SK-N-MC (cell line): Measurements from ENCODE around the gene CDO1.
"Not testable (repeated sequence)": the region's sequence is repeated elsewhere in the genome, so short reads cannot be mapped to it uniquely, and the experiment has no call there.

Experiments used
- DNase-seq: peaks from one replicate; pipeline ENCODE4 v3.0.0-alpha.2; 2011; ENCODE audit warnings: low read depth, low spot score
- H3K27ac ChIP-seq: fragments of 200-600 bp; sonication (generic); 2 replicates; pipeline ENCODE4 v1.5.1; 2016; ENCODE audit warnings: mixed run types
- H3K36me3 ChIP-seq: fragments of 200-600 bp; sonication (generic); 2 replicates; pipeline ENCODE4 v1.6.1; 2017; ENCODE audit warnings: antibody characterized with exemption, low read length, mixed read lengths; ENCODE audit not compliant: insufficient read depth
- H3K4me3 ChIP-seq: fragments of 200-600 bp; sonication (generic); 2 replicates; pipeline ENCODE4 v1.5.1; 2016
- H3K9ac ChIP-seq: fragments of 200-600 bp; sonication (generic); 2 replicates; pipeline ENCODE4 v1.8.0; 2017; ENCODE audit warnings: mixed run types, mixed read lengths; ENCODE audit not compliant: insufficient read length
- H3K9me3 ChIP-seq: fragments of 200-600 bp; sonication (generic); 2 replicates; pipeline ENCODE4 v1.6.1; 2017; ENCODE audit warnings: low read depth, mild to moderate bottlenecking, antibody characterized with exemption, low read length, moderate library complexity, mixed read lengths
- EZH2 ChIP-seq: fragments of 200-600 bp; sonication (generic); IDR thresholded peaks from one replicate; pipeline ENCODE4 v1.6.1; 2017; ENCODE audit warnings: antibody characterized with exemption
- FOXP2 ChIP-seq: optimal IDR thresholded peaks from 2 replicates; pipeline ENCODE3; 2011; ENCODE audit warnings: mild to moderate bottlenecking, moderate library complexity; ENCODE audit not compliant: insufficient read depth; ENCODE audit errors: extremely low read length, control extremely low read depth
- POLR2AphosphoS5 ChIP-seq: IDR thresholded peaks from 2 replicates; pipeline ENCODE4 v1.6.1; 2012; ENCODE audit warnings: mild to moderate bottlenecking, low read depth, low read length, borderline replicate concordance

CDO1 gene

DNA sequence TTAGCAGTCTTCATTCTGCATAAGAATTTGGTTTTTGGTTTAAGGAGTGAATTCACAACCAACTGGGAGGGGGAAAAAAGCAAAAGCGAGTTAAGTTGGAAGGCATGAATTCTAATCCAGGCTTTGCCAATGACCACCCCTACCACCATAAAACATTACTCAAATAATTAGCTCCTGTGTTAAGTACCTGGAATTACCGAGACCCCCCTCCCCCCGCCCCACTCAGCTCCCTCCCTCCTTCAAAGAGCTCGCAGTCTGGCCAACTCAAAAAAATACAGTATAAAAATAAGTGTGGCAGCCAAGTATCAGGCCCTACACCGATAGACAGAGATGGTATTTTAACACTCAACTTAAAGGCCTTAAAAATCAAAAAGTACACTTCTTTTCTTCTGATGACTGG, 24.4 kb upstream of the CDO1 start:
- Histone ChIP-seq H3K9me3 (no peaks in the 10 kb centered on the region), H3K9ac (peak overlapping the region; percentile 96), H3K4me3 (peak overlapping the region; percentile 99), H3K27ac (peak overlapping the region; percentile 97), H3K36me3 (peaks cover 25% of the 10 kb centered on the region)
- no peak for DNase-seq
- TF ChIP-seq EZH2, result no peak
- TF ChIP-seq FOXP2, result no peak
- TF ChIP-seq POLR2AphosphoS5, result no peak

DNA sequence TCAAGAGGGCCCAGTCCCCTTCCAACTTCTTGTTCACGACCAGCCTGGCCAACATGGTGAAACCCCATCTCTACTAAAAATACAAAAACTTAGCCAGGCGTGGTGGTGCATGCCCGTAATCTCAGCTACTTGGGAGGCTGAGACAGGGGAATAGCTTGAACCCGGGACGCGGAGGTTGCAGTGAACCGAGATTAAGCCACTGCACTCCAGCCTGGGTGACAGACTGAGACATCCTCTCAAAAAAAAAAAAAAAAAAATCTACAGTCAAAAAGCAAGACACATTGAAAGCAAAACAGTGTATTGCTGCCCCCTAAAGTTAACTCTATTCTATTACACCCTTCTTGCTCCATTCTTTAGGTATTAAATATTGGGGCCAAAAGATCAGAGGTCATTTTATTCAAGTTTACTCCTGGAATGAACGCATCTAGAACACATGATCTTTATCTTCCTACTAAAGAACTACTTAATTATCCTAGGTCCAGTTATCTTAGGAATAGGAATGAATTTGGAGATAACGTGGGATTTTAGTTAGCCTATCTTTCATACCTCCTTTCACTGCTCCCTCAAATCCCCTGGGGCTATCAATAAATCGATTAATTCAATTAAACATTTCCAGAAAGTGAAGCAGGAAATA, 22.5 kb upstream of the CDO1 start:
- Histone ChIP-seq H3K36me3 (peaks cover 43% of the 10 kb centered on the region), H3K9me3 (no peaks in the 10 kb centered on the region), H3K9ac (peak overlapping the region; percentile 39), H3K4me3 (peak overlapping the region; percentile 99), H3K27ac (no peak overlapping the region; the same call in 1 of the 2 replicates)
- DNase-seq, result no peak
- TF ChIP-seq FOXP2, result no peak

DNA sequence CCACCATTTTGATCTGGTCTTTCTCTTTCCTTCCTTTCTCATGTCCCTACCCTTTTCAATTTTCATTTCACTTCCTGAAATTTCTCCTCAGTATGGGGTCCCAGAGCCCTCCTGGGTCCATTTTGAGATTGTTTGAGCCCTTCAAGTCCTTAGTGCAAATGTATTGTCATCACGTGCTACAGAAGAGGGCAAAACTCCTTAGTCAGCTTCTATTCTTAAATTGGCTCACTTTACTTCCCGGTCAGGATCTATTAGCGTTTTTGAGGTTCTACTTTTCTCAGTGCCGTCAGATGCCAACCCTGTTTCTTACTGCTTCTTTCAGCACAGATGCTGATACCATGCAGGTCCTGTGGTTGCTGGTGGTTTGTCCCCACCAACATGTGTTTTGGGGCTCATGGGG, 19.0 kb upstream of the CDO1 start:
- H3K27ac ChIP-seq, result no peak overlapping the region
- peaks cover 72% of the 10 kb centered on the region for H3K36me3 ChIP-seq
- H3K4me3 ChIP-seq, result no peak overlapping the region
- no peak for TF ChIP-seq POLR2AphosphoS5
- no peak for TF ChIP-seq EZH2
- TF ChIP-seq FOXP2, result no peak
- DNase-seq, result no peak
- H3K9ac ChIP-seq, result no peak overlapping the region
- H3K9me3 ChIP-seq, result no peaks in the 10 kb centered on the region

DNA sequence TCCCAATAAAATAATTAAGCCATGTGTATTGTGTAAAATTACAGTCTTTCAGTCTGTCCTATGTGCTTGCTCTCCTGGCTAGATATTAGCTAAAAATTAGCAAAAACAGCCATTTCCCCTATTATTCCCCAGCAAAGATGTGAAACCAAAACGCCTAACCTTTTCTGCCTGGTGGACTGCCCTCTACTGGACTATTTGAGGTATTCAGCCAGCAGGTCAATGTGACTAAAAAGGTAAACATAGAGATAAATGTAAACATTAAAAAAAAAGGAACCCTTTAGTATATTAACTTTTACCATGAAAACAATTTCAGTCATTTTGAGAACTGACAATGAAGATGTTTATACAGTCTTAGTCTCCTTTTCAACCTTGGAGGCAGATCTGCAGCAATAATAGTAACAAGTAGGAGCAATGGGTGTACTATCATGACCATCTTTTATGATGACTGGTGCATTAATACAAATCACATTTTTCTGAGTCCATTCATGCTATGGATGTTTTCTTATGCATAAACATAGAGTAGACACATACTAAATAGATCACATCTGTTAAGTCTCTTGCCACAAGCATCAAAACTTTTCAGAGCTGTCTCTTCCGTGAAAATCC, 14.8 kb upstream of the CDO1 start:
- Histone ChIP-seq H3K4me3 (no peak overlapping the region), H3K9me3 (no peaks in the 10 kb centered on the region), H3K27ac (no peak overlapping the region), H3K36me3 (peaks cover 74% of the 10 kb centered on the region), H3K9ac (no peak overlapping the region)
- TF ChIP-seq EZH2 (no peak), FOXP2 (no peak), POLR2AphosphoS5 (no peak)
- DNase-seq, result no peak

DNA sequence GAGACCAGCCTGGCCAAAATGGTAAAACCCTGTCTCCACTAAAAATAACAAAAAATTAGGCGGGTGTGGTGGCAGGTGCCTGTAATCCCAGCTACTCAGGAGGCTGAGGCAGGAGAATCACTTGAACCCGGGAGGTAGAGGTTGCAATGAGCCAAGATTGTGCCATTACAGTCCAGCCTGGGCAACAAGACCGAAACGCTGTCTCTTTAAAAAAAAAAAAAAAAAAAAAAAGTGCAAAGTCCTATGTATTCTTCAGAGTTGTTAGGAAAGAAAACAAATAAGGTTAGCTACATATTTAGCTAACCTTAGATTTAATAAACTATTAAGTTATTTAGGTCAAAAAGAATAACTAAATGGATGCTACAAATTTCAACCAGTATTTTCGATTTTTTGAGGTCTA, 13.5 kb upstream of the CDO1 start:
- H3K9me3 ChIP-seq, result no peaks in the 10 kb centered on the region
- TF ChIP-seq FOXP2, result no peak
- TF ChIP-seq EZH2, result no peak
- TF ChIP-seq POLR2AphosphoS5, result no peak
- H3K9ac ChIP-seq, result no peak overlapping the region
- H3K27ac ChIP-seq, result no peak overlapping the region
- H3K36me3 ChIP-seq, result peaks cover 61% of the 10 kb centered on the region
- no peak overlapping the region for H3K4me3 ChIP-seq
- no peak for DNase-seq

DNA sequence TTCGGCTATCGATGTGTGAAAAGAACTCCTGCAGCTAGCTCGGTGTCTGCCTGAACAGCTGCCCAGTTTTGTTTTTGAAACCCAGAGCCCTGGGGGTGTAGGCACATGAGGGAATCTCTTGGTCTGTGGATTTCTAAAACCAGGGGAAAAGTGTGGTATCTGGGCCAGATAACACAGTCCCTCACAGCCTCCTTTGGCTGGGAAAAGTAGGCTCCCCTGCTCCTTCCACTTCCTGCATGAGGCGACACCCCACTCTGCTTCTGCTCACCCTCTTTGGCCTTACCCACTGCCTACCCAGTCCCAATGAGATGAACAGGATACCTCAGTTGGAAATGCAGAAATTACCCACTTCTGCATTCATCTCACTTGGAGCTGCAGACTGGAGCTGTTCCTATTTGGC, 9.5 kb upstream of the CDO1 start:
- Histone ChIP-seq H3K4me3 (no peak overlapping the region), H3K27ac (no peak overlapping the region), H3K9me3 (no peaks in the 10 kb centered on the region), H3K9ac (no peak overlapping the region), H3K36me3 (peaks cover 28% of the 10 kb centered on the region)
- no peak for DNase-seq
- TF ChIP-seq EZH2 (no peak), FOXP2 (no peak), POLR2AphosphoS5 (no peak)

DNA sequence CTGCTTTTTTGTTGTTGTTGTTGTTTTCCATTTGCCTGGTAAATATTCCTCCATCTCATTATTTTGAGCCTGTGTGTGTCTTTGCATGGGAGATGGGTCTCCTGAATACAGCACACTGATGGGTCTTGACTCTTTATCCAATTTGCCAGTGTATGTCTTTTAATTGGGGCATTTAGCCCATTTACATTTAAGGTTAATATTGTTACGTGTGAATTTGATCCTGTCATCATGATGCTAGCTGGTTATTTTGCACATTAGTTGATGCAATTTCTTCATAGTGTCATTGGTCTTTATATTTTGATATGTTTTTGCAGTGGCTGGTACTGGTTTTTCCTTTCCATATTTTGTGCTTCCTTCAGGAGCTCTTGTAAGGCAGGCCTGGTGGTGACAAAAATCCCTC, 8.5 kb upstream of the CDO1 start:
- H3K9me3 ChIP-seq, H3K4me3 ChIP-seq, H3K9ac ChIP-seq, DNase-seq, H3K27ac ChIP-seq: not testable (repeated sequence)
- H3K36me3 ChIP-seq, result peaks cover 21% of the 10 kb centered on the region

DNA sequence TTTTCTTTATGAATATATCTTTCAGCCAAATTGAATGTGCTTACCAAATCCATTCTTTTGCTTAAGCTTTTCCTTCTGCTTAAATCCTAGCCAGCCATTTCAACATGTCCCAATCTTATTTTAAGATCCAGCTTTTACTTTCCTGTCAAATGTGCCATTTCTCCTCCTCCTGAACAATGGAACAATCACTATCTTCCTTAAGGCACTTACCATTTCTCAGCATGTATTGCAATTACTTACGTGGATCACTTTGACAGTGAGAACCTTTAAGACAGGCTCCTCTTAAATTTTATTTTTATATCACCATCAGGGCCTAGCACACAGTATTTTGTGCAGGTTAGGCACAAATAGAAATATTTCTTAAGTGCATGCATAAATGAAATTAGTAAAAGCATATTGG, 4.4 kb upstream of the CDO1 start:
- Histone ChIP-seq H3K9me3 (no peaks in the 10 kb centered on the region), H3K36me3 (no peaks in the 10 kb centered on the region), H3K4me3 (no peak overlapping the region), H3K9ac (no peak overlapping the region), H3K27ac (no peak overlapping the region)
- no peak for DNase-seq
- TF ChIP-seq POLR2AphosphoS5 (no peak), EZH2 (no peak), FOXP2 (no peak)

DNA sequence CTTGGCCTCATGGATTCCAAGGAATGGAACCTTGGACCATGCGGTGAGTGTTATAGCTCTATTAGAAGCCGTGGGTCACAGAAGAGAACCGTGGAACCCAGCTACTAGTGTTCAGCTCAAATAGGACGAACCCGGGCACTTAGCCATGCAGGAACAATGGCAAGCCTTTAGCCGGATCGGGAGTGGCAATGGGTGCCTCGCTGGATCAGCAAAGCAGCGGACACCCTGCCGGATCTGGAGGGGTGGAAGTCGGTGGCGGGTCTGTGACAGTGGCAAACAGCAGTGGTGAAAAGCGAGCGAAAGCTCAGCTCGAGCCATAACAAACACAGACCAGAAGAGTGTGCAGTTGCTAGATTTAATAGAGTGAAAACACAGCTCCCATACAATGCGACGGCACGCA, 2.4 kb upstream of the CDO1 start:
- Histone ChIP-seq H3K27ac (no peak overlapping the region), H3K4me3 (no peak overlapping the region), H3K9ac (no peak overlapping the region), H3K9me3 (no peaks in the 10 kb centered on the region), H3K36me3 (no peaks in the 10 kb centered on the region)
- no peak for TF ChIP-seq POLR2AphosphoS5
- TF ChIP-seq FOXP2, result no peak
- no peak for TF ChIP-seq EZH2
- DNase-seq, result no peak
